C4-2B (cell line): Measurements from ENCODE around the gene ARL15.
"Not testable (repeated sequence)": the region's sequence is repeated elsewhere in the genome, so short reads cannot be mapped to it uniquely, and the experiment has no call there.

ENCODE experiments used
- H3K27ac ChIP-seq: fragments of 450-650 bp; 2 replicates; pipeline ENCODE4 v1.5.1; 2017
- ZFX ChIP-seq: fragments of 450-650 bp; IDR thresholded peaks from 2 replicates; pipeline ENCODE4 v1.6.1; 2017
- TF ChIP-seq, protein P1 (sequence below): fragments of 450-650 bp; conservative IDR thresholded peaks from 2 replicates; pipeline ENCODE4 v1.5.1; 2017; ENCODE audit warnings: mild to moderate bottlenecking

ARL15 gene

DNA sequence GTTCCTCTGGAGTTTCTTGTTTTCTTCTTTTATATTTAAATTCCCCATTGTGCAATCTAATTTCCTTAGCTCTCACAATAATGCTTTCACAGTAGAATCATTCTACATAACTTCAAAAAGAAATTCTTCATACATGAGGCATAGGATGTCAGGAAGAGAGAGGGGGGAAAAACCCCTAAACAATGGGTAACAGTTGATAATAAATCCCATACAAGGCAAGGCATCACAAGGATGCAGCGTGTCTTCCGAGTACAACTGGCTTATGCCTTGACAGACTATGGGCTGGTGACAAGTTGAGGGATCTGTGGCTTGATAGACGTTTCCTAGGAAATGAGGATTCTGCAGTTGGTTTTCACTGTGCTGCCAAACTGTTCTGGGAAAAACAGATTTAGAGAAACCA lies 247.4 kb downstream of the ARL15 start:
- TF ChIP-seq ZFX: no peak
- TF ChIP-seq, protein P1, sequence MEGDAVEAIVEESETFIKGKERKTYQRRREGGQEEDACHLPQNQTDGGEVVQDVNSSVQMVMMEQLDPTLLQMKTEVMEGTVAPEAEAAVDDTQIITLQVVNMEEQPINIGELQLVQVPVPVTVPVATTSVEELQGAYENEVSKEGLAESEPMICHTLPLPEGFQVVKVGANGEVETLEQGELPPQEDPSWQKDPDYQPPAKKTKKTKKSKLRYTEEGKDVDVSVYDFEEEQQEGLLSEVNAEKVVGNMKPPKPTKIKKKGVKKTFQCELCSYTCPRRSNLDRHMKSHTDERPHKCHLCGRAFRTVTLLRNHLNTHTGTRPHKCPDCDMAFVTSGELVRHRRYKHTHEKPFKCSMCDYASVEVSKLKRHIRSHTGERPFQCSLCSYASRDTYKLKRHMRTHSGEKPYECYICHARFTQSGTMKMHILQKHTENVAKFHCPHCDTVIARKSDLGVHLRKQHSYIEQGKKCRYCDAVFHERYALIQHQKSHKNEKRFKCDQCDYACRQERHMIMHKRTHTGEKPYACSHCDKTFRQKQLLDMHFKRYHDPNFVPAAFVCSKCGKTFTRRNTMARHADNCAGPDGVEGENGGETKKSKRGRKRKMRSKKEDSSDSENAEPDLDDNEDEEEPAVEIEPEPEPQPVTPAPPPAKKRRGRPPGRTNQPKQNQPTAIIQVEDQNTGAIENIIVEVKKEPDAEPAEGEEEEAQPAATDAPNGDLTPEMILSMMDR: no peak
- H3K27ac ChIP-seq: no peak overlapping the region

DNA sequence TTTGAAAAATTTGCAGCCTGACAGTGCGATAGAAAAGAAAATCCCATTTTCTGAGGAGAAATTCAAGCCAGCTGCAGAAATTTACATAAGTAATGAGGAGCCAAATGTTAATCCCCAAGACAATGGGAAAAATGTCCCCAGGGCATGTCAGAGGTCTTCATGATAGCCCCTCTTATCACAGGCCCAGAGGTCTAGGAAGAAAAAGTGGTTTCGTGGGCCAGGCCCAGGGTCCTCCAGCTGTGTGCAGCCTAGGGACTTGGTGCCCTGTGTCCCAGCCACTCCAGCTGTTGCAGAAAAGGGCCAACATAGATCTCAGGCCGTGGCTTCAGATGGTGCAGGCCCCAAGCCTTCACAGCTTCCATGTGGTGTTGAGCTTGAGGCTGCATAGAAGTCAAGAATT lies 249.5 kb downstream of the ARL15 start:
- H3K27ac ChIP-seq: not testable (repeated sequence)

DNA sequence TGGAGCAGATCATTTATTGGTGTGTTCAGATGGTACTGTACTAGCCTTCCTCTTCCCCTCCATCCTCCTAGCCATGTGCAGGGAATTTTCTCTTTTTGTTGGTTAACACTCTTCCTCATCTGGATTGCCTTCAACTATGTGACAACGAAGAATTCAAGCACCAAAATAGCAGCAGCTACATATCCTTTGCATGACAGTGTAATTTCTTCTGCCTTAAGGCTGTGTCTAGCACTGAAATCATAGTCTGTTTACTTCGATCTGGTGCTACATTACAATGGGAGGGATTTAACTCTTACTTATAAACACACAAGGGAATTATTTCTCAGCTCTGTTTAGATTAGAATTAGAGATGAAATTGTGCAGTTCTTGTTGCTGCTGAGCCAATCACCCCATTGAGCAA lies 260.4 kb downstream of the ARL15 start:
- no peak overlapping the region for H3K27ac ChIP-seq
- no peak for TF ChIP-seq ZFX
- TF ChIP-seq, protein P1: no peak

DNA sequence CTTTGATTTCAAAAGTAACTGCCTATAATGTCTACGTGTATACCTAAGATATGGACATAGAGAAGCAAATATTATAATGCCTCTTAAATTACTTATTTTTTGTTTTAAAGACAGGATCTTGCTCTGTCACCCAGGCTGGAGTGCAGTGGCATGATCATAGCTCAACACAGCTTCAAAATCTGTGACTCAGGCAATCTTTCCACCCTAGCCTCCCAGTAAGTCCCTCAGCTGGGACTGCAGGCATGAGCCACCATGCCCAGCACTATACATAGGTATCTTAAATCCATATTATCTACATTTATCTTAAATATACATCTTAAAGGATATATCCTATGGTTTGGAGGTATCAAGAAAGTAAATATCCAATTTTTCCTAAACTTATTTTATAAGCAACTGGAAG lies 261.2 kb downstream of the ARL15 start:
- no peak overlapping the region for H3K27ac ChIP-seq
- no peak for TF ChIP-seq ZFX
- TF ChIP-seq, protein P1: no peak

DNA sequence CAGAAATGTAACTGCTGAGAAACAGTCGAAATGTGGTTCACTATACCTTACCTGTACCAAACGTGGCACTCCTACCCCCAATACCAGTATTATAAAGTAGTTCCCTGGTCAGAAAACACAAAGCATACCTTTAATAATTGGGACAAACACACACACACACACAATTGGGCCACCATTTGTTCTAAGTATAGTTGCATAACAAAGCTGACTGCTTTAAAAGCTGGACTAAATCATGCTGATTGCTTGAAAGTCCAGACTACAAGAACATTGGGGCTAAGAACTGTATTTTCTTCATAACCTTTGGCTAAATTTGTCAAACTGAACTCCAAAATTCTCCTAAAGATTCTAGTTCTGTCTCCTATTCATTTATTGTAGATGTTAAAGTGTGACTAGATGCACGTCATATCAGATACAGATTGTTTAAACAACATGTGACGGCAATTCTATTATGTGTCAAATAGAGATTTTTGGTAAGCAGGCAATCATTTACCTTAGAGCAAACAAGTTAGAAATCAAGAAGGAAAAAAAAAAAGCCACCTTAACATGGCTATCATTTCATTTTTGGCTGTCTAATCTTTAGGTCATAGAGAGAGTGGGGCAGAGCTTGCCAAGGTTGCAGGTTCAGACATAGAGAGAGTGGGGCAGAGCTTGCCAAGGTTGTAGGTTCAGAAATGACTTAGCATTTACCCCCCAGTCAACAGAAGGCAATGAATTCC lies 265.1 kb downstream of the ARL15 start:
- TF ChIP-seq, protein P1: no peak
- no peak for TF ChIP-seq ZFX
- H3K27ac ChIP-seq: no peak overlapping the region

DNA sequence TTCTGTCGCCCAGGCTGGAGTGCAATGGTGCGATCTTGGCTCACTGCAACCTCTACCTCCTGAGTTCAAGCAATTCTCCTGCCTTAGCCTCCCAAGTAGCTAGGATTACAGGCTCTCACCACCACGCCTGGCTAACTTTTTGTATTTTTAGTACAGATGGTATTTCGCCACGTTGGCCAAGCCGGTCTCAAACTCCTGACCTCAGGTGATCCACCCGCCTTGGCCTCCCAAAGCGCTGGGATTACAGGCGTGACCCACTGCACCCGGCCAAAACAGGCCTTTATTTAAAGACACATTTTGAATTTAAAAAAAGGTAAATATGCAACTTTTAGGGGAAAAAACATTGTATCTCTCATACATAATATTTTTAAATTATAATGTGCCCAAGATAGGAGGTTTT lies 266.1 kb downstream of the ARL15 start:
- H3K27ac ChIP-seq: not testable (repeated sequence)

DNA sequence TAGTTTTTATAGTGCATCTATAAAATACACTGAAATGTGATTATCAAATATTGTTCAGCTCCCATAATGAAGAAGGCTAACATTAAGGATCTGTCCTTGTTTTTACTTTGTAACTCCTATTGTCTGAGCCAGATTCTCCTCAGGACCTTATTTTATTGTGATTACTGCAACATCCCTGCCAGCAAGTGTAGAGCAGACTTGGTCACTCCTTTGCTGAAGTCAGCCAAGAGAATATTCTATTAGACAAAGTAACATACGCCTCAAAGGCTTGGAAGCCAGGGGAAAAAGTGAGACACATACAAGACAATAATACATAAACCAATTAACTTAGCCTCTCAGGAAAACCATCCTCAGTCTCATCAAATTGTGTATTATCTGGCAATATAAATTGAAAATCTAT lies 269.6 kb downstream of the ARL15 start:
- H3K27ac ChIP-seq: no peak overlapping the region

DNA sequence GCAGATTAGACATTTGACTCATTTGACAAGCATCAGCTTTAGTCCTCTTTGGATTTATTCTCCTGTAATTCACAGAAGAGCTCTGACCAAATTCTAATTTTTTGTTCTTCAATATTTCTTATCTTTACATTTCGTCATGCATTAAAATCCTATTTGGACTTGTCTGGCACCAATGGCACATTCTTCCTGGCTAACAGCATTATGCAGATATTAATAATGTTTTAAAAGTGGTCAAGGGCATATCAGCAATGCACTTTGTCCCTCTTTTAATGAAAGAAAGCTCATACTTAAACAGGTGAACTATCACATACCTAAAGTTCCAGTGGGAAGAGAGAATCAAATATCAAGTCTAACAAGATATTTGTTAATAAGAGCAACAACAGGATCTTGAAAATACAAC lies 270.4 kb downstream of the ARL15 start:
- TF ChIP-seq, protein P1: no peak
- no peak overlapping the region for H3K27ac ChIP-seq

More for the DNA sequence above, 269.6 kb downstream of the ARL15 start:
- TF ChIP-seq, protein P1: no peak
- no peak for TF ChIP-seq ZFX
